Osteocyte (in vitro differentiated cells): Measurements from ENCODE around the gene KRTAP5-7. TPM values are rescaled to one million over a fixed set of nuclear protein-coding genes. Genes with fewer than 3 reads are reported as not detected.

ENCODE experiments used
- DNase-seq: peaks from one replicate; pipeline ENCODE4 v3.0.0; 2021; ENCODE audit warnings: mixed read lengths; ENCODE audit not compliant: unreplicated experiment; ENCODE audit errors: extremely low spot score
- H3K27ac Mint-ChIP-seq: one replicate; pipeline ENCODE4 v1.8.0; 2021; ENCODE audit warnings: mild to moderate bottlenecking, mixed read lengths; ENCODE audit not compliant: unreplicated experiment
- H3K27me3 Mint-ChIP-seq: one replicate; pipeline ENCODE4 v1.8.0; 2021; ENCODE audit warnings: mixed read lengths; ENCODE audit not compliant: unreplicated experiment
- H3K36me3 Mint-ChIP-seq: one replicate; pipeline ENCODE4 v1.8.0; 2021; ENCODE audit warnings: mixed read lengths; ENCODE audit not compliant: unreplicated experiment
- H3K4me1 Mint-ChIP-seq: one replicate; pipeline ENCODE4 v1.8.0; 2021; ENCODE audit warnings: mixed read lengths; ENCODE audit not compliant: unreplicated experiment
- H3K4me3 Mint-ChIP-seq: one replicate; pipeline ENCODE4 v1.8.0; 2021; ENCODE audit warnings: mild to moderate bottlenecking, moderate library complexity, mixed read lengths; ENCODE audit not compliant: unreplicated experiment
- H3K9me3 Mint-ChIP-seq: one replicate; pipeline ENCODE4 v1.8.0; 2021; ENCODE audit warnings: mixed read lengths; ENCODE audit not compliant: unreplicated experiment
- CTCF ChIP-seq: fragments of 200-600 bp; sonication (generic); IDR thresholded peaks from 2 replicates; pipeline ENCODE4 v1.5.0; 2021; ENCODE audit warnings: antibody characterized with exemption, mild to moderate bottlenecking, moderate library complexity
- total RNA-seq: library from RNA; stranded (reverse); gene quantifications from 2 replicates; pipeline ENCODE4 v1.2.1, GENCODE V29; 2021

KRTAP5-7 gene
- total RNA-seq, 1 donor from 2014 or later: not detected

- Mint-ChIP-seq H3K4me3 (no peak overlapping the region), H3K27ac (no peak overlapping the region), H3K4me1 (peaks cover 21% of the 10 kb centered on the region), H3K9me3 (no peaks in the 10 kb centered on the region), H3K27me3 (no peaks in the 10 kb centered on the region), H3K36me3 (peaks cover 51% of the 10 kb centered on the region)
- peak; percentile 80 for DNase-seq
- TF ChIP-seq CTCF: no peak
Observed at GRCh38 chr11:71490731-71491390, 36.2 kb upstream of the KRTAP5-7 start.

- Mint-ChIP-seq H3K27ac (no peak overlapping the region), H3K4me3 (no peak overlapping the region), H3K9me3 (no peaks in the 10 kb centered on the region), H3K36me3 (peaks cover 47% of the 10 kb centered on the region), H3K4me1 (peaks cover 20% of the 10 kb centered on the region), H3K27me3 (no peaks in the 10 kb centered on the region)
- no peak for TF ChIP-seq CTCF
- peak; percentile 80 for DNase-seq
Observed at GRCh38 chr11:71491531-71491930, 35.5 kb upstream of the KRTAP5-7 start.

- no peak overlapping the region for H3K4me3 Mint-ChIP-seq
- no peak overlapping the region for H3K27ac Mint-ChIP-seq
- no peaks in the 10 kb centered on the region for H3K9me3 Mint-ChIP-seq
- H3K4me1 Mint-ChIP-seq: peaks cover 20% of the 10 kb centered on the region
- no peak for TF ChIP-seq CTCF
- no peaks in the 10 kb centered on the region for H3K27me3 Mint-ChIP-seq
- peak; percentile 57 for DNase-seq
- peaks cover 50% of the 10 kb centered on the region for H3K36me3 Mint-ChIP-seq
Observed at GRCh38 chr11:71491940-71492339, 35.1 kb upstream of the KRTAP5-7 start.

GRCh38 chr11:71495286-71496230 is 31.5 kb upstream of the KRTAP5-7 start:
- Mint-ChIP-seq H3K27ac (no peak overlapping the region), H3K4me3 (no peak overlapping the region), H3K4me1 (peaks cover 6% of the 10 kb centered on the region), H3K27me3 (no peaks in the 10 kb centered on the region), H3K9me3 (no peaks in the 10 kb centered on the region), H3K36me3 (peaks cover 69% of the 10 kb centered on the region)
- DNase-seq: peak; percentile 51
- TF ChIP-seq CTCF: no peak

- Mint-ChIP-seq H3K36me3 (peaks cover 69% of the 10 kb centered on the region), H3K27me3 (no peaks in the 10 kb centered on the region)
- DNase-seq: peak; percentile 73
Observed at GRCh38 chr11:71496421-71496820, 30.6 kb upstream of the KRTAP5-7 start.

More at GRCh38 chr11:71496421-71496820, 30.6 kb upstream of the KRTAP5-7 start:
- no peaks in the 10 kb centered on the region for H3K9me3 Mint-ChIP-seq
- TF ChIP-seq CTCF: no peak
- no peak overlapping the region for H3K27ac Mint-ChIP-seq
- H3K4me1 Mint-ChIP-seq: peaks cover 9% of the 10 kb centered on the region
- H3K4me3 Mint-ChIP-seq: no peak overlapping the region
